Muscle of back (tissue), 13 donors: ENCODE results near the gene INSM1. TPM values are rescaled to one million over a fixed set of nuclear protein-coding genes. Genes with fewer than 3 reads are reported as not detected.
"Not testable (repeated sequence)": the region's sequence is repeated elsewhere in the genome, so short reads cannot be mapped to it uniquely, and the experiment has no call there.

Experiments
- DNase-seq, 3 donors: peaks; one replicate each; pipeline versions ENCODE4 v3.0.0 to v3.0.0-alpha.2; 2013
- long read RNA-seq, 9 donors: transcript quantifications; one replicate each; lab custom pipeline, GENCODE V29; 2026
- polyA plus RNA-seq, 10 donors: library from polyadenylated mRNA; unstranded; fragments of 120-200 nt; gene quantifications; one replicate each; pipeline ENCODE4 v1.2.1, GENCODE V29; 2013; ENCODE audit not compliant: insufficient read length in 10 of 10

Gene INSM1, protein sequence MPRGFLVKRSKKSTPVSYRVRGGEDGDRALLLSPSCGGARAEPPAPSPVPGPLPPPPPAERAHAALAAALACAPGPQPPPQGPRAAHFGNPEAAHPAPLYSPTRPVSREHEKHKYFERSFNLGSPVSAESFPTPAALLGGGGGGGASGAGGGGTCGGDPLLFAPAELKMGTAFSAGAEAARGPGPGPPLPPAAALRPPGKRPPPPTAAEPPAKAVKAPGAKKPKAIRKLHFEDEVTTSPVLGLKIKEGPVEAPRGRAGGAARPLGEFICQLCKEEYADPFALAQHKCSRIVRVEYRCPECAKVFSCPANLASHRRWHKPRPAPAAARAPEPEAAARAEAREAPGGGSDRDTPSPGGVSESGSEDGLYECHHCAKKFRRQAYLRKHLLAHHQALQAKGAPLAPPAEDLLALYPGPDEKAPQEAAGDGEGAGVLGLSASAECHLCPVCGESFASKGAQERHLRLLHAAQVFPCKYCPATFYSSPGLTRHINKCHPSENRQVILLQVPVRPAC
- under 1 TPM; 0.10 to 0.69 (median 0.26) TPM for polyA plus RNA-seq
- long read RNA-seq, donor 1 = 0 reads
- long read RNA-seq, donor 2 = 0 reads
- long read RNA-seq, donor 3 = 0 reads
- long read RNA-seq, donor 4 = 0 reads
- long read RNA-seq, donor 5 = 0 reads
- long read RNA-seq, donor 6 = 0 reads
- long read RNA-seq, donor 7, partial matches to known transcripts = 0 of 1 reads
- long read RNA-seq, donor 7, other reads (novel, unspliced or antisense) = 0 of 1 reads
- long read RNA-seq, donor 8 = 0 reads
- long read RNA-seq, donor 9 = 0 reads

DNA sequence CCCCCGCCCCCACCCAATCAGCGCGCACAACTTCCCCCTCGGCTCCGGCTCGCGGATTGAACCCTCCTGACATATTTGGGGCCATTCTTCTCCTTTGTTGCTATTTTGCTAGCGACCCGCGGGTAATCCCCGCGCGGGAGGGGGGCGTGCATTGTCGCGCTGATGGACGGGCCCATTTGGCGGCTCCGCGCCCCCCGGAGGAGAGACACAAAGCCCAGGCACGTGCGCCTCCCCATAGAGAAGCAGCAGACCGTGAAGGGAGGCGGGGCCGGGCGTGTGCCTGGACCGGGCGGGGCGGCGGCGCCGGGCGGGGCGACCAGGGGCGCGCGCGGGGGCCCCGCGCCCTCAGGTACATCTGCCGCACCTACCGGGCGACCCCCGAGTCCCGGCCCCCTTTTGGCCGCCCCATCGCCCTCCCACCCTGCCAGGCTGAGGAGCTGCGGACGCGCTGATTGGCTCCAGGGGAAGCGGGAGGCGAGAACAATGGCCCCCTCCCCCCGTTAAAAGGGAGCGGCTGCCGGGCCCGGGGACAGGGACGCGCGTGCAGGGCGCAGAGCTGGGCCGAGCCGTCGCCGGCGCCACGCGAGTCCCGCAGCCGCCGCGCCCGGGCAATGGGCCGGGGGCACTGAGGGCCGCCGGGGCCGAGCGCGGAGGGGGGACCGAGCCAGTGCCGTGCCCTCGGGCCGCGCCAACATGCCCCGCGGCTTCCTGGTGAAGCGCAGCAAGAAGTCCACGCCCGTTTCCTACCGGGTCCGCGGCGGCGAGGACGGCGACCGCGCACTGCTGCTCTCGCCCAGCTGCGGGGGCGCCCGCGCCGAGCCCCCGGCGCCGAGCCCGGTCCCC, at the start of gene INSM1:
Gene INSM1 (plus strand): TSS at position 530 of the 843 bp plus-strand sequence. CDS start 164 bp downstream, at position 694.
- no peak for DNase-seq

- DNase-seq = peak in 1 of 3 donors; percentile 41
Measured at GRCh38 chr20:20318365-20319161, 49.3 kb upstream of the INSM1 start.

DNA sequence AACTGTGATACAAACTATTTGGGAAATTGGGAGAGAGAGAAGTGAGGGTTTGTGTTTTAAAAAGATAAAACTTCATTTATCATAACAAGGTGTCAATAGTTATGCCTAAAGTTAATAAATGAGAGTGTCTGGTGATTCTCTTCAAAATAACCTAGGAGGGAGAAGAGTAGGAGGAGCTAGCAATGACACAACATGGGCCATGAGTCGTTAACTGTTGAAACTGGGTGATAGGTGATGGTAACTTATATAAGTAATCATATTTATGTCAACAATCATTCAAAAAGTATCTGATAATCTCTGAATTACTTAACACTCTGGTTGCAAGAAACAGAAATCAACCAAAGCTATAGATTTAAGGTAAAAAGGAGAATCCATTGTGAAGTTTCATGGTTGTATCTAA, 46.8 kb upstream of the INSM1 start:
- DNase-seq = no peak

GRCh38 chr20:20321917-20322316, 46.0 kb upstream of the INSM1 start:
- no peak for DNase-seq

- no peak for DNase-seq
Measured at GRCh38 chr20:20322912-20323311, 45.0 kb upstream of the INSM1 start.

DNA sequence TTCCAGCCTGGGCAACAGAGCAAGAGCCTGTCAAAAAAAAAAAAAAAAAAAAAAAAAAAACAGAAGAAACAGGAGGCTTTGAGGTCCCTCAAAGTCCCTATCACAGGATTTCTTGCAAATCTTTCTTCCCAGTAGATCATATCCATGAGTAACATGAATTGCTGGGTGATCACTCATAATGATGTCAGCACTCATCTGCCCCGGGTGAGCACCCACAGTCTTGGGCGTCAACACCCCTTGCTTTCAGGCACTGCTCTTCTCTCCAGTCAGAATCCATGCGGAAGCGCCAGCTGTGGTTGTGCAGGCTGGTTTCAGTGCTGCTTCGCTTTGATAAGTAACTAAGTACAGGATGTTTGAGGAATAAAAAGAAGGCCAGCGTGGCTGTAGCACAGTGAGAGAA, 40.2 kb upstream of the INSM1 start:
- no peak for DNase-seq

DNA sequence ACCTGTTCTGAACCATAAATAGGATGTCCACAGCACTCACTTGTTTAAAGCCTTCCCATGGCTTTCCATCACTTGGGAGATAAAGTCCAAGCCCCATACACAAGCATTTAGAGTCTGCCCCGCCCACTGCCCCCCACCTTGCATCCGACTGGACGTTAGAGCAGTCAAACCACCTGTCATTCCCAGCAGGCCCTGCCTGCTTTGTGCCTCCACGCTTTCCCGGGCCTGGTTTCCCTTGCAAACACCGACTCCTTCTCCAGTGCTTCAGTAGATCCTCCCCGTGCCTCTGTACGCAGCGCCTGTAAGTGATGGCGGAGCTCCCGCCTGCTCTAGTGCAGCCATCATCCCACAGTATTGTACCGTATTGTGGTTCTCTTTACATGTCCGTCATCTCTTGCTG, 38.3 kb upstream of the INSM1 start:
- DNase-seq = no peak

DNA sequence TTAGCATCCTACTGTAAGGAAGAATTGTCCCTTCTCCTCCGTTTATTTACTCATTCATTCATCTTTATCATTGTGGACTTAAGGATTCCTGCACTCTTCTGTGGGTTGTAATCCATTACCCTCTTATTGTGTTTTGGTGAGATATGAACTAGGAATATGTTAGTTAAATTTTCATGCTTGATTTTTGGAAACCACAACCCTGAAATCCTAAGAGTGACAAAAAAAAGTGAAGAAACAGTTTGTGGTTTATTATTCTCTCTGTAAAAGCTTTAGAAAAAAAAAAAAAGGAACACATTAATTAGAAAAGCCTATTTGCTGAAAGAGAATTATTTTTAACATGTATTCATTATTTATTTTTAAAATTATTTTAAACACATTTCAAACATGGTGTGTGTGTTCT, 36.7 kb upstream of the INSM1 start:
- DNase-seq = no peak

DNA sequence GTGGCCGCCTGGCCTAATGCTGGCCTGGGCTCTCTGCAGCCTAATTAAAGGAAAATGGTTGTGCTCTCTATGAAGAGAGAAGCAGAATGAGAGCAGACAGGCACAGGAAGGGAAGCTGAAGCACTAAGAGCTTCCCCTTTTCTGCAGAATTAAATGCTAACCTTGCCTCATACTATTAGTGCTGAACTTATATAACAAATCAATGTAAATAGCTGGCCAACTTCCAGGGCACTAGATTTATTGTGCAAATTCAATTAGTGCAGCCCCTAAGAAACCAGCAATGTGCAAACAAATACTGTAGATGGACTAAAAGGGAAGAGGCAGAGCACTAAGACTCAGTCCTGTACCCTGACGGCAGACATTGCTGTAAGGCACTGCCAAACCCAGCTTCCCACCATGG, 36.1 kb upstream of the INSM1 start:
- no peak for DNase-seq

- no peak for DNase-seq
Measured at GRCh38 chr20:20333866-20334265, 34.0 kb upstream of the INSM1 start.

GRCh38 chr20:20334489-20334888, 33.4 kb upstream of the INSM1 start:
- no peak for DNase-seq

GRCh38 chr20:20338133-20338730, 29.7 kb upstream of the INSM1 start:
- DNase-seq = no peak

GRCh38 chr20:20340443-20340842, 27.5 kb upstream of the INSM1 start:
- DNase-seq = no peak

- no peak for DNase-seq
Measured at GRCh38 chr20:20341371-20341770, 26.5 kb upstream of the INSM1 start.

GRCh38 chr20:20342066-20342465, 25.8 kb upstream of the INSM1 start:
- DNase-seq = peak in 1 of 3 donors; percentile 5

- no peak for DNase-seq
Measured at GRCh38 chr20:20343932-20344331, 24.0 kb upstream of the INSM1 start.

DNA sequence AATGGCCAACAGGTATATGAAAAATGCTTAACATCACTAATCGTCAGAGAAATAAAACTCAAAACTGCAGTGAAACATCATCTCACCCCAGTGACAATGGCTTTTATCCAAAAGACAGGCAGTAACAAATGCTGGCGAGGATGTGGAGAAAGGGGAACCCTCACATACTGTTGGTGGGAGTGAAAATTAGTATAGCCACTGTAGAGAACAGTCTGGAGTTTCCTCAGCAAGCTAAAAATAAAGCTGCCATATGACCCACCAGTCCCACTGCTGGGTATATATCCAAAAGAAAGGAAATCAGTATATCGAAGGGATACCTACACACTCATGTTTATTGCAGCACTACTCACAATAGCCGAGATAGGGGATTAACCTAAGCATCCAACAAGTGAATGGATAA, 23.4 kb upstream of the INSM1 start:
- no peak for DNase-seq

- DNase-seq = no peak
Measured at GRCh38 chr20:20353576-20353975, 14.3 kb upstream of the INSM1 start.

- not testable (repeated sequence) for DNase-seq
Measured at GRCh38 chr20:20355503-20355902, 12.4 kb upstream of the INSM1 start.

DNA sequence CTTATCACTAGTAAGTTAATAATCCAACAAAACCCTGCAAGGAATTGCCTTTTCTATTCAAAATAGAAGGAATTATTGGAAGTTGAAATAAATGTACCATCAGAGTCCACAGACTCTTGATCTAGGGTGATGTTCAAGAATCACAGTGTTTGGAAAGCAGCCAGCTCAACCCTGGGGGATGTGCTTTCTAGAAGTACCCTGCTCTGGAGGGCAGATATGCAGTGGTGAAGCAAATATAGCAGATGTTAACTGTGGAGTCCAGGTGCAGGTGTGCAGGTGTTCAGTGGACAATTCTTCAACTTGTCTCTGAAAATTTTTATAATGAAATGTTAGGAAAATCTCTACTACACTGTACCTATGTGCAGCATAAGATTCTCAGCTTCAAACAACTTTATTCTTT, 9.1 kb upstream of the INSM1 start:
- no peak for DNase-seq

- DNase-seq = no peak
Measured at GRCh38 chr20:20359628-20360027, 8.3 kb upstream of the INSM1 start.
